Upper lobe of left lung (tissue), 4 donors: ENCODE measurements around the gene NATD1.
"Not testable (repeated sequence)": the region's sequence is repeated elsewhere in the genome, so short reads cannot be mapped to it uniquely, and the experiment has no call there.

Experiments used
- POLR2A ChIP-seq, 4 donors: fragments of 450-650 bp; IDR thresholded peaks; one replicate each; pipeline ENCODE4 v1.5.1; 2016 to 2017; ENCODE audit warnings: antibody characterized with exemption in 4 of 4, mild to moderate bottlenecking in 2 of 4
- TF ChIP-seq, protein P1 (sequence below), 6 experiments: fragments of 450-650 bp in 4 of 6; fragments of 200-600 bp in 2 of 6; sonication (generic) in 2 of 6; IDR thresholded peaks; one replicate each; pipeline ENCODE4 v1.5.1; 2016 to 2019; ENCODE audit warnings: antibody characterized with exemption in 6 of 6

DNA sequence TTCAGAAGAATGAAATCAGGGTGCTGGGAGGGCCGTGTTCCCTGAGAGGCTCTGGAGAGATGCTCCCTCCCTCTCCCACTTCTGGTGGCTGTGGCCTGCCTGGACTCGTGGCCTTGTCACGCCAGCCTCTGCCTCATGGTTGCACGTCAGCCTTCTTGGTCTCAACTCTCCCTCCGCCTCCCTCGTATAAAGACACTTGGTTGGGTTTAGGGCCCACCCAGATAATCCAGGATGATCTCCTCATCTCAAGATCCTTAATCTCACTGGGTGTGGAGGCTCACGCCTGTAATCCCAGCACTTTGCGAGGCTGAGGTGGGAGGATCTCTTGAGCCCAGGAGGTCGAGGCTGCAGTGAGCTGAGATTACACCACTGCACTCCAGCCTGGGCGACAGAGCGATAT is 25.9 kb downstream of the NATD1 start:
- TF ChIP-seq, protein P1, sequence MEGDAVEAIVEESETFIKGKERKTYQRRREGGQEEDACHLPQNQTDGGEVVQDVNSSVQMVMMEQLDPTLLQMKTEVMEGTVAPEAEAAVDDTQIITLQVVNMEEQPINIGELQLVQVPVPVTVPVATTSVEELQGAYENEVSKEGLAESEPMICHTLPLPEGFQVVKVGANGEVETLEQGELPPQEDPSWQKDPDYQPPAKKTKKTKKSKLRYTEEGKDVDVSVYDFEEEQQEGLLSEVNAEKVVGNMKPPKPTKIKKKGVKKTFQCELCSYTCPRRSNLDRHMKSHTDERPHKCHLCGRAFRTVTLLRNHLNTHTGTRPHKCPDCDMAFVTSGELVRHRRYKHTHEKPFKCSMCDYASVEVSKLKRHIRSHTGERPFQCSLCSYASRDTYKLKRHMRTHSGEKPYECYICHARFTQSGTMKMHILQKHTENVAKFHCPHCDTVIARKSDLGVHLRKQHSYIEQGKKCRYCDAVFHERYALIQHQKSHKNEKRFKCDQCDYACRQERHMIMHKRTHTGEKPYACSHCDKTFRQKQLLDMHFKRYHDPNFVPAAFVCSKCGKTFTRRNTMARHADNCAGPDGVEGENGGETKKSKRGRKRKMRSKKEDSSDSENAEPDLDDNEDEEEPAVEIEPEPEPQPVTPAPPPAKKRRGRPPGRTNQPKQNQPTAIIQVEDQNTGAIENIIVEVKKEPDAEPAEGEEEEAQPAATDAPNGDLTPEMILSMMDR (IDR thresholded peaks at IDR 0.05): not testable (repeated sequence)
- not testable (repeated sequence) for TF ChIP-seq POLR2A (IDR thresholded peaks at IDR 0.05)
